ENCODE measurements around the gene CPNE4.

CPNE4 gene

GRCh38 chr3:132034486-132035464, at the start of gene CPNE4:
CPNE4 (minus strand) TSS chr3:132035014.
- WGBS (ENCODE audit: insufficient coverage, insufficient read length): no CpG with 5 or more reads among the region's 49 CpGs
- no peaks in the 10 kb centered on the region for H3K9me3 ChIP-seq (ENCODE audit: control insufficient read depth, insufficient read depth, low read length)
- DNase-seq (ENCODE audit: low read depth, low spot score): peak; percentile 75
- H3K4me3 ChIP-seq (ENCODE audit: low read length): peak within 1 kb of the TSS; percentile 51; the same call in 1 of the 2 replicates
- no peaks in the 10 kb centered on the region for H3K4me1 ChIP-seq (ENCODE audit: control insufficient read depth, insufficient read depth, low read length)
- H3K27ac ChIP-seq (ENCODE audit: low read length): no peak within 1 kb of the TSS
- H3K36me3 ChIP-seq (ENCODE audit: control insufficient read depth, insufficient read depth, low read length): no peaks in the 10 kb centered on the region
- peaks cover 2% of the 10 kb centered on the region; the same call in 1 of the 2 replicates for H3K27me3 ChIP-seq (ENCODE audit: control insufficient read depth, insufficient read depth, low read length)

- Histone ChIP-seq H3K27me3 (ENCODE audit: control insufficient read depth, insufficient read depth, low read length) (no peaks in the 10 kb centered on the region), H3K4me3 (ENCODE audit: low read length) (no peak overlapping the region), H3K4me1 (ENCODE audit: control insufficient read depth, insufficient read depth, low read length) (no peaks in the 10 kb centered on the region), H3K36me3 (ENCODE audit: control insufficient read depth, insufficient read depth, low read length) (no peaks in the 10 kb centered on the region), H3K9me3 (ENCODE audit: control insufficient read depth, insufficient read depth, low read length) (no peaks in the 10 kb centered on the region), H3K27ac (ENCODE audit: low read length) (no peak overlapping the region)
- no peak for DNase-seq (ENCODE audit: low read depth, low spot score)
- WGBS (ENCODE audit: insufficient coverage, insufficient read length): no CpG with 5 or more reads among the region's 6 CpGs
Observed at GRCh38 chr3:132083583-132084279, 48.9 kb upstream of the CPNE4 start.

- no peaks in the 10 kb centered on the region for H3K27me3 ChIP-seq (ENCODE audit: control insufficient read depth, insufficient read depth, low read length)
- H3K4me1 ChIP-seq (ENCODE audit: control insufficient read depth, insufficient read depth, low read length): no peaks in the 10 kb centered on the region
- H3K36me3 ChIP-seq (ENCODE audit: control insufficient read depth, insufficient read depth, low read length): no peaks in the 10 kb centered on the region
- H3K4me3 ChIP-seq (ENCODE audit: low read length): no peak overlapping the region
- no CpG with 5 or more reads among the region's 3 CpGs for WGBS (ENCODE audit: insufficient coverage, insufficient read length)
- no peaks in the 10 kb centered on the region for H3K9me3 ChIP-seq (ENCODE audit: control insufficient read depth, insufficient read depth, low read length)
- H3K27ac ChIP-seq (ENCODE audit: low read length): no peak overlapping the region
- DNase-seq (ENCODE audit: low read depth, low spot score): no peak
Observed at GRCh38 chr3:132083159-132083558, 48.3 kb upstream of the CPNE4 start.

GRCh38 chr3:132079147-132079546, 44.3 kb upstream of the CPNE4 start:
- WGBS (ENCODE audit: insufficient coverage, insufficient read length): no CpG with 5 or more reads among the region's 1 CpG
- Histone ChIP-seq H3K27ac (ENCODE audit: low read length) (no peak overlapping the region), H3K4me1 (ENCODE audit: control insufficient read depth, insufficient read depth, low read length) (no peaks in the 10 kb centered on the region), H3K27me3 (ENCODE audit: control insufficient read depth, insufficient read depth, low read length) (peaks cover 3% of the 10 kb centered on the region; the same call in 1 of the 2 replicates), H3K36me3 (ENCODE audit: control insufficient read depth, insufficient read depth, low read length) (no peaks in the 10 kb centered on the region), H3K9me3 (ENCODE audit: control insufficient read depth, insufficient read depth, low read length) (no peaks in the 10 kb centered on the region), H3K4me3 (ENCODE audit: low read length) (no peak overlapping the region)
- DNase-seq (ENCODE audit: low read depth, low spot score): no peak

GRCh38 chr3:132073771-132074170, 39.0 kb upstream of the CPNE4 start:
- no peak overlapping the region for H3K27ac ChIP-seq (ENCODE audit: low read length)
- no peaks in the 10 kb centered on the region for H3K9me3 ChIP-seq (ENCODE audit: control insufficient read depth, insufficient read depth, low read length)
- DNase-seq (ENCODE audit: low read depth, low spot score): no peak
- H3K4me1 ChIP-seq (ENCODE audit: control insufficient read depth, insufficient read depth, low read length): no peaks in the 10 kb centered on the region
- H3K27me3 ChIP-seq (ENCODE audit: control insufficient read depth, insufficient read depth, low read length): peaks cover 30% of the 10 kb centered on the region
- no peak overlapping the region for H3K4me3 ChIP-seq (ENCODE audit: low read length)
- H3K36me3 ChIP-seq (ENCODE audit: control insufficient read depth, insufficient read depth, low read length): no peaks in the 10 kb centered on the region

- Histone ChIP-seq H3K4me3 (ENCODE audit: low read length) (no peak overlapping the region), H3K4me1 (ENCODE audit: control insufficient read depth, insufficient read depth, low read length) (no peaks in the 10 kb centered on the region), H3K9me3 (ENCODE audit: control insufficient read depth, insufficient read depth, low read length) (no peaks in the 10 kb centered on the region), H3K27me3 (ENCODE audit: control insufficient read depth, insufficient read depth, low read length) (peaks cover 30% of the 10 kb centered on the region), H3K27ac (ENCODE audit: low read length) (no peak overlapping the region), H3K36me3 (ENCODE audit: control insufficient read depth, insufficient read depth, low read length) (no peaks in the 10 kb centered on the region)
- DNase-seq (ENCODE audit: low read depth, low spot score): no peak
Observed at GRCh38 chr3:132071043-132071442, 36.2 kb upstream of the CPNE4 start.

GRCh38 chr3:132064114-132064513, 29.3 kb upstream of the CPNE4 start:
- Histone ChIP-seq H3K27ac (ENCODE audit: low read length) (no peak overlapping the region), H3K36me3 (ENCODE audit: control insufficient read depth, insufficient read depth, low read length) (no peaks in the 10 kb centered on the region), H3K4me1 (ENCODE audit: control insufficient read depth, insufficient read depth, low read length) (no peaks in the 10 kb centered on the region; the same call in 1 of the 2 replicates), H3K9me3 (ENCODE audit: control insufficient read depth, insufficient read depth, low read length) (no peaks in the 10 kb centered on the region), H3K4me3 (ENCODE audit: low read length) (no peak overlapping the region), H3K27me3 (ENCODE audit: control insufficient read depth, insufficient read depth, low read length) (peaks cover 2% of the 10 kb centered on the region; the same call in 1 of the 2 replicates)
- no peak for DNase-seq (ENCODE audit: low read depth, low spot score)
- WGBS (ENCODE audit: insufficient coverage, insufficient read length): no CpG with 5 or more reads among the region's 4 CpGs

- H3K4me1 ChIP-seq (ENCODE audit: control insufficient read depth, insufficient read depth, low read length): no peaks in the 10 kb centered on the region; the same call in 1 of the 2 replicates
- H3K36me3 ChIP-seq (ENCODE audit: control insufficient read depth, insufficient read depth, low read length): no peaks in the 10 kb centered on the region
- no peaks in the 10 kb centered on the region for H3K9me3 ChIP-seq (ENCODE audit: control insufficient read depth, insufficient read depth, low read length)
- H3K27me3 ChIP-seq (ENCODE audit: control insufficient read depth, insufficient read depth, low read length): no peaks in the 10 kb centered on the region; the same call in 1 of the 2 replicates
- H3K4me3 ChIP-seq (ENCODE audit: low read length): no peak overlapping the region
- WGBS (ENCODE audit: insufficient coverage, insufficient read length): no CpG with 5 or more reads among the region's 4 CpGs
- H3K27ac ChIP-seq (ENCODE audit: low read length): no peak overlapping the region
- DNase-seq (ENCODE audit: low read depth, low spot score): no peak
Observed at GRCh38 chr3:132062535-132062934, 27.7 kb upstream of the CPNE4 start.

GRCh38 chr3:132055872-132056271, 21.1 kb upstream of the CPNE4 start:
- H3K36me3 ChIP-seq (ENCODE audit: control insufficient read depth, insufficient read depth, low read length): no peaks in the 10 kb centered on the region
- H3K9me3 ChIP-seq (ENCODE audit: control insufficient read depth, insufficient read depth, low read length): no peaks in the 10 kb centered on the region
- no peaks in the 10 kb centered on the region for H3K27me3 ChIP-seq (ENCODE audit: control insufficient read depth, insufficient read depth, low read length)
- DNase-seq (ENCODE audit: low read depth, low spot score): no peak
- no peak overlapping the region for H3K27ac ChIP-seq (ENCODE audit: low read length)
- WGBS (ENCODE audit: insufficient coverage, insufficient read length): no CpG with 5 or more reads among the region's 1 CpG
- no peaks in the 10 kb centered on the region for H3K4me1 ChIP-seq (ENCODE audit: control insufficient read depth, insufficient read depth, low read length)
- H3K4me3 ChIP-seq (ENCODE audit: low read length): no peak overlapping the region

- Histone ChIP-seq H3K27me3 (ENCODE audit: control insufficient read depth, insufficient read depth, low read length) (no peaks in the 10 kb centered on the region), H3K27ac (ENCODE audit: low read length) (no peak overlapping the region), H3K4me3 (ENCODE audit: low read length) (no peak overlapping the region), H3K4me1 (ENCODE audit: control insufficient read depth, insufficient read depth, low read length) (no peaks in the 10 kb centered on the region), H3K36me3 (ENCODE audit: control insufficient read depth, insufficient read depth, low read length) (no peaks in the 10 kb centered on the region), H3K9me3 (ENCODE audit: control insufficient read depth, insufficient read depth, low read length) (no peaks in the 10 kb centered on the region)
- WGBS (ENCODE audit: insufficient coverage, insufficient read length): no CpG with 5 or more reads among the region's 1 CpG
- no peak for DNase-seq (ENCODE audit: low read depth, low spot score)
Observed at GRCh38 chr3:132047209-132047608, 12.4 kb upstream of the CPNE4 start.
